Measurements from ENCODE around the gene STYXL1. TPM values are rescaled to one million over a fixed set of nuclear protein-coding genes. Genes with fewer than 3 reads are reported as not detected.

Gene STYXL1
- total RNA-seq, 1 donor: 29.1 TPM

DNA sequence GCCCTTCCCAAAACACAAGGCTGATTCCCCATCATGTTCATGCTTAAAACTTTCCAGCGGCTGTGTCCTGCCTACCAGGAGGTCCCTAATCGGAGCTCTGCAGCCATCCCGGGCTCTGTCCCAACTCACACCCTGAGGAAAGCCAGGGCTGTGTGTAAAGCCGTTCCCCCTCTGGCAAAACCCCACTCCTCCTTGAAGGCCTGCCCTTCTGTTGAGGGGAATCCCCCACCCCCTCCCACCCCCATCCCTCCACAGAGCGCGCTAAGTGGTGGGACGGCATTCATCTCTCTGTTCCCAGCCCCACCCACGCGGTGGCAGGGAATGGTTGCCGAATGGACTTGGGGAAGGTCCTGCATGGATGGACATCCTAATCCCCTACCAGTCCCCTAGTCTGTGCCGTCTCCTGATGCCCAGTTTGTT, 52.7 kb downstream of the STYXL1 start:
- no peak for DNase-seq (ENCODE audit: low read depth in 2 of 3, low spot score in 2 of 3)

DNA sequence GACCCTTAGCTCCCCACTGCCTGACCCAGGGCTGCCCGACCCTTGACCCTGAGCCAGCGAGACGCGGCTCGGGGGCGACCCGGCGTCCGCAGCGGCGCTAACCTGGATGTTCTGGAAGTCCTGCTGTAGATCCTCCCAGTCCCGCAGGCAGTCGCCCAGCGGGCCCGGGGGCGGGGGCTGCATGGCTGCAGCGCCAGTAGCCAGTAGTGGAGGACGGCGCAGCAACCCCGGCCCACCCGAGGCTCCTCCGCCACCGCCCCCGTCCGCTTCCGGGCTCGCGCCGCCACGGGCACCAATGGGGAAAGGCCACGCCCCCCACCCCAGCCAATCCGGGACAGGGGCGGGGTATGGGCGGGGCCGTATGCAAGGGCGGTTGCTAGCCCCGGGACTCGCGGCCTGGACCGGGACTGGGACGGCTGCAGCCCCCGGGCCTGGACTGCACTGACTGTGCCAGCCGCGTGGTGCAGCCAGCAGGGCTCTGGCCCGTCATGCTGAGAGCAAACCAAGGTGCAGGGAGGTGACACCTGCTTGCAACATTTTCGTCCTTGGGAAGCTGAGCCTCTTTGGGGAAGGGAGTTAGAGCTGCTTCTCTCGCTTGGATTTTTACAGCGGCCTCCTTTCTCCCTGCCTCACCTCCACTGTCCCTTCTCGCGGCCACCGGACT, 53.3 kb downstream of the STYXL1 start, which contains the start of gene TMEM120A:
Gene TMEM120A, minus strand, starts transcription at position 208 of the 664 bp plus-strand sequence. Its CDS starts 25 bp downstream, at position 183.
- peak; percentile 83 to 93 (median 89) for DNase-seq (ENCODE audit: low read depth in 2 of 3, low spot score in 2 of 3)

DNA sequence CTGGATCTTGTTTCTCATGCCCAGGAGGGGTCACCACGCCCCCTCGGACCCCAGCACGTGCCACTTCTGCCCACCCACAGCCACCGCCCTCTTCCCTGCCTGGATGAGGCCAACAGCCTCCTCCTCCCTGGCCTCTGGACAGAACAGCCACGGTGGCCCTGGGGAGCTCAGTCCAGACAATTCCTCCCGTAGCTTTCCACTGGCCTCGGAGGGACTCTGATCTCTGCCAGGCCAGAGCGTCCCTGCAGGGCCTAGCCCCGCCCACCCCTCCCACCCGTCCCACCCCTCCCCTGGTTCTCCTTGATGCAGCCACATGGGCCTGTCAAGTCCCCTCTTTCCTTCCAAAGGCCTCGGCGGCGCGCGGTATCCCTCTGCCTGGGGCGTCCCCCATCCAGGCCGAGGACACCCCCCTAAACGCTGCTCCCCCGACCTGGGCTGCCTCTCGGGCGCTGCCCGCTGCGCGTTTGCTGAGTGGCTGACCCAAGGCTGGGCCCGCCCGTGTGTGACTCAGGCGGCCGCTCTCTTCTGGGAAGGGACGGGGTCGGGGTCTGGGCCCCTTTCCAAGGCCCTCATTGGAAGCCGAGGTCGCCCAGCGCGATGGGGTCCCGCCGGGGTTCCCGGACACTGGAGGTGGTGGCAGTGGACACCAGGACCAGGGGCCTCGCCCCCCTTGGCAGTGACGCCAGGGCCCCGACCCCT, 54.0 kb downstream of the STYXL1 start:
- DNase-seq (ENCODE audit: low read depth in 2 of 3, low spot score in 2 of 3): peak in 2 of 3 donors; percentile 18 to 38

DNA sequence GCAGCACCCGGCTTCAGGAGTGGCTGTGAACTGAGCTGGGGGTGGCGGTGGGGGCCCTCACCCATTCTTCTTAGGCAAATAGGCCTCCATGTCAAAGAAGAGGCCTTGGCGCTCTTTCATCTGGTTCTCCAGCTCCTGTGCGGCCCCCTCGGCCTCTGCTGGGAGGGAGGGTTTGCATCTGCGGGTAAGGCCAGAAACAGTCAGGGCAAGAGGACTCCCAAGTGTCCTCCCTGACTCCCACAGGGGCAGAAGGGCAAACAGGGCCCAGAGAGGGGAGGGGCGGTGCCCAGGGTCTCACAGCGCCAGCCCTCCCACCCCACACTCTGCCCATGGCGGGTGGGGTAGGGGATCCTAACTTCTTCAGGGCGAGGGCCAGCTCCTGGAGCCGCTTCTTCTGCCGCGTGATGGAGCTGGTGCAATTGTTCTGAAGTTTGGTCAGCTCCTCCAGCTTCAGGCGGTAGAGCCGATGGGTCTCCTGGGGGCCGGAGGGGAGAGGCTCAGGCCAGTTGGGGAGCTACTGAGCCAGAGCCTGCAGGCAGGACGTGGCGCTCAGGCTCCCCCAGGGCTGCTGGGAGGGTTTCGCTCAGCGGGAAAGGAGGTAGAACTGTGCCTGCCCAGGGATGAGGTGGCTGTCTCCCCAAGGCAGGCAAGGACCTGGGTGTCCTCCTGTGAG, 55.6 kb downstream of the STYXL1 start:
- DNase-seq (ENCODE audit: low read depth in 2 of 3, low spot score in 2 of 3): no peak

DNA sequence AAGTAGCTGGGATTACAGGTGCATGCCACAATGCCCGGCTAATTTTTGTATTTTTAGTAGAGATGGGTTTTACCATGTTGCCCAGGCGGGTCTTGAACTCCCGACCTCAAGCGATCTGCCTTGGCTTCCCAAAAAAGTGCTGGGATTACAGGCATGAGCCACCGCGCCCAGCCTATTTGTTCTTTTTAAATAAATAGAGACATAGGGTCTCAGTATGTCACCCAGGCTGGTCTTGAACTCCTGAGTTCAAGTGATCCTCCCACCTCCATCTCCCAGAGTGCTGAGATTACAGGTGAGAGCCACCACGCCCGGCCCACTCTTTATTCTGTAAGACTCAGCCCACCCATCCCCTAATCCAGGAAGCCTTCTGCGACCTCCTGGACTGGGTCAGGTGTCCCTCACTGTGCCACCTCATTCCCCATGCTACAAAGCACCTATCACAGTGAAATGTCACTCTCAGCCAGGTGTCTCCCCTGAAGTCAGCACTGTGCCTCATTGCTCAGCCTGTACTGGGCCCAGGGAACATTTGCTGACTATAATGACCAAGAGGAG, 56.2 kb downstream of the STYXL1 start:
- DNase-seq (ENCODE audit: low read depth in 2 of 3, low spot score in 2 of 3): no peak

DNA sequence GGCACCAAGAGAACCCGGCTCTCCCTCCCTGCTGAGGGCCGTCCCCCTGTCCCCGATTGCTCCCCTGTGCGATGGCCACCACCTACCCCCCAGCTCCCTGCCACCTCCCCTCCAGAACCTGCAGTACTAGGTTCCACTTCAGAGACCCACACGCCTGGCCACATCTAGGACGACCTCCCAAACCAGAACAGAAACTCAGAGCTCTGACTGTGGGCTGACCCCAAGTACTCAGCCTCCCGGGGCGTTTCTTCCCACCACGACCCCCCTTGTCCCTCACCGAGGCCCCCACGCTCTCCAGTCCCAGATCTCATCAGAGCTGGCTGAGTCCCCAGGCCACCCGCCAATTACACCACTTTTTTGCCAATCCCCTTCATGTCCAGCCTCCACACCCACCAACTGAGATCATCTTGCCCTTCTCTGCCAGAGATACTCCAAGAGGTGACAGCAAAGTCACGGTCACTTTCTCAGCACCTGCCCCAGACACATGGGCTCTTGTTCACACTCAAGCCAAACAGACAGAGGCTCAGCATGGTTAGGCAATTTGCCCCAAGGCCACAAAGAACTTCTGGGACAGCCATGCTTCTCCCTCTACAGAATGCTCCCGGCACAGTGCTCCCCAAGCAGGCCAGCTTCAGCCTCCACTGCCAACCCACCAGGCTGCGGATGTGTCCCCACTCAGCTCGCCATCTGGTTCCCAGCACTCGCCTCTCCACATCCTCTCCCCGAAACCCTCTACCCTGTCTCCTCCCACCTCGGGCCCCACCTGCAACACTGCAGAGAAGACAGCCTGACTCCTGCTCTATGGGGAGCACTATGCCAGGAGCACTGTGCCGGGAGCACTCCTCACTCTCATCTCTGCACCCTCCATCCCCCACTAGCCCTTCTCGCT, 58.1 kb downstream of the STYXL1 start:
- DNase-seq (ENCODE audit: low read depth in 2 of 3, low spot score in 2 of 3): no peak

DNA sequence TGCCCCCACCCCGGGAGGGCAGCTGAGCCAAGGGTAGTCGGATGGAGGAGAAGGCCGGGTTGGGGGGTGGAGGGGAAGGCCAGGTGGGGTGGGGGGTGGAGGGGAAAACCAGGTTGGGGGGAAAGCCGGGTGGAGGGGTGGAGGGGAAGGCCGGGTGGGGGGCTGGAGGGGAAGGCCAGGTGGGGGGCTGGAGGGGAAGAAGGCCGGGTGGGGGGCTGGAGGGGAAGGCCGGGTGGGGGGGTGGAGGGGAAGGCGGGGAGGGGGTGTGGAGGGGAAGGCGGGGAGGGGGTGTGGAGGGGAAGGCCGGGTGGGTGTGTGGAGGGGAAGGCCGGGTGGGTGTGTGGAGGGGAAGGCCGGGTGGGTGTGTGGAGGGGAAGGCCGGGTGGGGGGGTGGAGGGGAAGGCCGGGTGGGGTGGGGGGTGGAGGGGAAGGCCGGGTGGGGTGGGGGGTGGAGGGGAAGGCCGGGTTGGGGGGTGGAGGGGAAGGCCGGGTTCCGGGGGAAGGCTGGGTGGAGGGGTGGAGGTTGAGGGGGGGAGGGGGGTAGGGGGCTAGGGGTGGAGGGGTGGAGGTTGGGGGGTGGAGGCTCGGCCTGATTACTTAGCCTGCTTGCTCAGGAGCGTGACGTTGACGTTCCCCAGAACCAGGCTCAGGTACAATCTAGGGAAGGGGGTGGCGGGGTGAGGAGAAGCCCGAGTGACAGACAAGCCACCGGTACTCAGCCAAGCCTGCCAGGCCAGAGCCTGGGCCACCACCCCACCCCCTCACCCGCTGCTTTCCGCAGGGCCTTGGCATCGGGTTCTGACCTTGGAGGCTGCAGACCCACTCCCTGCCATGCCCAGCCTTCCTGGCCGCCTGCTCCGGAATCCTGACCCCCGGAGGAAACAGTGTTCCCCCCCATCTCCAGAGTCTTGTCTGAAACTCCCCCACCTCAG, 59.0 kb downstream of the STYXL1 start:
- no peak for DNase-seq (ENCODE audit: low read depth in 2 of 3, low spot score in 2 of 3)

DNA sequence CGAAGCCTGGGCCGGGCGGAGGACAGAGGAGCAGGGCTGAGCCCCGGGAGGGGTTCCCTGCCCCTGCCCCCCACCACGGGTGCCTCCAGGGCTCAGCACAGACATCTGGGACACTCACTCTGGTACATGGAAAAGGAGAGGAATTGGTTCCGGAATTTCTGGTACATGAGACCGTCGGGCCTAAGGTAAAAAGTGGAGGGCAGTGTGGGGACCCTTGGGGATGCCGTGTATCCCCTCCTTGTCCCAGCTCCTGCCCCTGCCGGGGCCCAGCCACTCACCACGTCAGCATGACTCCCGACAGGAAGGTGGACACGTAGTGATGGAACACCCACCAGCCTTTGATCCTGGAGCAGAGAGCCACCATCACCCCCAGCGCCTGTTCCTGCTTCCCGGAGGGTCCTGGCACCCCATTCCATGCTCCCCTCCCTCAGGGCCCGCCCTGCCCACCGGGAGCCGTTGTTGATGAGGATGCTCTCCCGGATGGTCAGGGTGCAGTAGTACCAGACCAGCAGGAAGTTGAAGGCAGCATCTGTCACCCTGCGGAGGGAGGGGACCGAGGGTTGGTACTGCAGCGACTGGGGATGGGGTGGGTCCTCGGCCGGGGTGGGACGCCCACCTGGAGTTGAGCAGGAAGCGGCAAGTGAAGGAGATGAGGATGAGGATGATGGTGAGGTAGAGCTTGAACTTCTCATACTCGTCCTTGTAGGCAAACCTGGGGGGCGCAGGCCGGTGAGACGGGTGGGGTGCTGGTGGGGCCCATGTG, 59.8 kb downstream of the STYXL1 start:
- no peak for DNase-seq (ENCODE audit: low read depth in 2 of 3, low spot score in 2 of 3)

DNA sequence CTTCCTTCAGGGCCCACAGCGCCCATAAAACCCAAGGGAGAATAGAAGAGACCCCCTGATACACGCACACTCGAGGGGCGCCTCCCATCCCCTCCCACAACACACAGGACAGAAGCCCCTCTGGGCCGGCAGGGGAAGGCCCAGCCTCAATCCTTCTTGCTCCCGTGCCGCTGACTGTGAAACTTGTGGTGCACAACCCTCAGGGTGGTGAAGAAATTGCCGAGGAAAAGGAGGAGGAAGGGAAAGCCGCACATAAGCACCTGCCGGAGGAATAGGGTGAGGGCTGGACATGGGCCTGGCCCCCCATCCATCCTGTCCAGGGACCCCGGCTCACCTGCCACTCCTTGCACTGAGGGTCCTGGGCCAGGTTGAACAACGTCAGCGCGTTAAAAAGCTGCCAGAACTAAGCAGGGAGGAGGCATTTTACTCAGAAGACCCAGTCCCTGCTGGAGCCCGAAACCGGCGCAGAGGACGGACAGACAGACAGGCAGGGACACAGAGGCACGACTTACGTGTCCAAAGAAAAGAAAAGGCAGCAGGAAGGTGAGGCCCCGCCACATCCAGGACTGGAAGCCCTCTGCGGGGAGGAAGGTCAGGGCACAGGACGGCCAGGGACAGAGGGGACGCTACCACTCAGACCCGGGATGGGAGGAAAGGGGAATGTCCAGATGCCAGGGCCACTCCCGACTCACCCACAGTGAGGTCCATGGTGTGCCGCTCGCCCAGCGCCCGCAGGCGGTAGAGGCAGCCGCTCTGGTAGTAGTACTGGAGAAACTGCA, 60.6 kb downstream of the STYXL1 start:
- DNase-seq (ENCODE audit: low read depth in 2 of 3, low spot score in 2 of 3): no peak

DNA sequence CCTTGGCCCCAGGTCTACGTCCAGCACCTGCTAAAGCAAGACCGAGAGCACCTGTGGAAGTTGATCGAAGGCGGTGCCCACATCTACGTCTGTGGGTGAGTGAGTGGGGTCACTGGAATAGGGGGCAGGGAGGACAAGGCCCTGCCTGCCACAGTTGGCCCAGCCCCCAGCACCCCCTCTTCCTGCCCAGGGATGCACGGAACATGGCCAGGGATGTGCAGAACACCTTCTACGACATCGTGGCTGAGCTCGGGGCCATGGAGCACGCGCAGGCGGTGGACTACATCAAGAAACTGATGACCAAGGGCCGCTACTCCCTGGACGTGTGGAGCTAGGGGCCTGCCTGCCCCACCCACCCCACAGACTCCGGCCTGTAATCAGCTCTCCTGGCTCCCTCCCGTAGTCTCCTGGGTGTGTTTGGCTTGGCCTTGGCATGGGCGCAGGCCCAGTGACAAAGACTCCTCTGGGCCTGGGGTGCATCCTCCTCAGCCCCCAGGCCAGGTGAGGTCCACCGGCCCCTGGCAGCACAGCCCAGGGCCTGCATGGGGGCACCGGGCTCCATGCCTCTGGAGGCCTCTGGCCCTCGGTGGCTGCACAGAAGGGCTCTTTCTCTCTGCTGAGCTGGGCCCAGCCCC, 61.5 kb downstream of the STYXL1 start:
- no peak for DNase-seq (ENCODE audit: low read depth in 2 of 3, low spot score in 2 of 3)

DNA sequence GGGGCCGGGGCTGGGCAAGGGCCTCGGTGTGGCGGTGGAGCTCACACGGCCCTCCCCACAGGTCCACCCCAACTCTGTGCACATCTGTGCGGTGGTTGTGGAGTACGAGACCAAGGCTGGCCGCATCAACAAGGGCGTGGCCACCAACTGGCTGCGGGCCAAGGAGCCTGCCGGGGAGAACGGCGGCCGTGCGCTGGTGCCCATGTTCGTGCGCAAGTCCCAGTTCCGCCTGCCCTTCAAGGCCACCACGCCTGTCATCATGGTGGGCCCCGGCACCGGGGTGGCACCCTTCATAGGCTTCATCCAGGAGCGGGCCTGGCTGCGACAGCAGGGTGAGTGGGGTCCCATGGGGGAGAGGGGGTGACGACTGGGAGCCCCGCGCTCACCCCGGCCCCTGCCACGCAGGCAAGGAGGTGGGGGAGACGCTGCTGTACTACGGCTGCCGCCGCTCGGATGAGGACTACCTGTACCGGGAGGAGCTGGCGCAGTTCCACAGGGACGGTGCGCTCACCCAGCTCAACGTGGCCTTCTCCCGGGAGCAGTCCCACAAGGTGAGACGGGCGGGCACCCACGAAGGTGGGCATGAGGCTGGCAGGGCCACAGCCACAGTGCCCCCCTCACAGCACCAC, 62.2 kb downstream of the STYXL1 start:
- DNase-seq (ENCODE audit: low read depth in 2 of 3, low spot score in 2 of 3): no peak

DNA sequence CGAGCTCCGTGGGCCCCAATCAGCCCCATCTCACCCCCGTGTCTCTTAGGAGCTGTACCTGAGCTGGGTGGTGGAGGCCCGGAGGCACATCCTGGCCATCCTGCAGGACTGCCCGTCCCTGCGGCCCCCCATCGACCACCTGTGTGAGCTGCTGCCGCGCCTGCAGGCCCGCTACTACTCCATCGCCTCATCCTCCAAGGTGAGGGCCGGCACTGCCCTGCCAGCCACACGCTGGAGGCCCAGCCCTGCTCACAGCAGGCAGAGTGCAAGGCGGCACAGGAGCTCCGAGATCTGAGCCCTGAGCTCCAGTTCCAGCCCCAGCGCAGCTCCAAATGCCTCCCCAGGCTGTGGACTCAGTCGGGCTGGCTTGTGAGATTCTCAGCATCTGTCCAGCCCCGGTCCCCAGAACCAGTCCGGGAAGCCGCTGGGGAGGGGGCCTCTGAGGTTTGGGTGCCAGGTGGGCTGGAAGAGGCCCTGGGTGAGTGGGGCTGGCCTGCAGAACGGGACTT, 62.7 kb downstream of the STYXL1 start:
- no peak for DNase-seq (ENCODE audit: low read depth in 2 of 3, low spot score in 2 of 3)

DNA sequence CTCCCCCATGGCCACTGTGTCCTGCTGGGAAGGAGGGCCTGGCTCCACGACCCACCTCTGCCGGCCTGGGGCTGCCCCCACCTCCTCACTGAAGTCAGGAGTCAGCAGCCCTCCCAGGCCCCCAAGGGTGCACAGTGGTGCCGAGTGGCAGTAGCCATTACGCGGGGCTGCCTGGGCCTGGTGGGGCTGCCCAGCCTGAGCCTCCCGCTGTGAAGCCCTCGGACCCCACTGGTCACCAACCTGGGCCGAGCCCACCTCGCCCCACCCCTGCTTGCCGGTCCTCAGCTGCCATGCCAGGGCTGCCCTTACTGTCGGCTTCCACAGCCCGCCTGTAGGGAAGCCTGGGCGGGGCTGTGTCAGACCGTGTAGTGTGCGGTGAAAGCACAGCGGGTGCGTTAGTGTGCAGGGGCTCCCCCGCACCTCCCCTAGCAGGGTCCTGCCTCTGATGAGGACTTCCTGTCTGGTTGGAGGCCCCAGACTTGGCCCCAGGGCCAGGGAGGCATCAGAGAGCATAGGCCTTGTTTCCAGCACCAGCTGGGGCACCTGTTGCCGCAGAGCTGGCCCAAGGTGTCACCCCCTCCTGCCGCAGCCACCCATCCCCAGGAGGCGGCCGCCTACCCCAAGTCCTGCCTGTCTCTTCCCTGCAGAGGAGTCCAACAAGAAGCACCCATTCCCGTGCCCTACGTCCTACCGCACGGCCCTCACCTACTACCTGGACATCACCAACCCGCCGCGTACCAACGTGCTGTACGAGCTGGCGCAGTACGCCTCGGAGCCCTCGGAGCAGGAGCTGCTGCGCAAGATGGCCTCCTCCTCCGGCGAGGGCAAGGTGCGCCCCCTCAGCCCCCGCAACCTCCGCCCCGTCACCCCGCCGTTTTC, 63.4 kb downstream of the STYXL1 start:
- no peak for DNase-seq (ENCODE audit: low read depth in 2 of 3, low spot score in 2 of 3)

DNA sequence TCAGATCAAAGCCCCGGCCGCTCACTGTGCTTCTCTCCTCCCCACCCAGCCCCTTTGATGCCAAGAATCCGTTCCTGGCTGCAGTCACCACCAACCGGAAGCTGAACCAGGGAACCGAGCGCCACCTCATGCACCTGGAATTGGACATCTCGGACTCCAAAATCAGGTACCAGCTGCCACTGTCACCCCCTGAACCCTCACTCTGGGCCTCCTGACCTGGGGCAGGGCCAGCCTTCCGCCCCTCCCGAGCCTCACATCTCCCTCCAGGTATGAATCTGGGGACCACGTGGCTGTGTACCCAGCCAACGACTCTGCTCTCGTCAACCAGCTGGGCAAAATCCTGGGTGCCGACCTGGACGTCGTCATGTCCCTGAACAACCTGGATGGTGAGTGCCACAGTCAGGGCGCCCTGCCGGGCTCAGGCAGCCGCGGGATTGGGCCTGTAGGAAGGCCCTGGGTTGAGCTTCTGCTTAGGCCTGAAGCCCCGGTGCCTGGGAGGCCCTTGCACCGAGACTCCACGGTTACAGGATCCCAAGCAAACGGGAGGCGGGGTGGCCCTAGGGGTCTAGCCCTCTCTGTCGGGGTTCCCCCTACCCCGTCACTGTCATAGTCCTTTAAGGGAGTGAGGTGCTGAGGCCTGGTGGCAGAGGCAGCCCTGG, 64.2 kb downstream of the STYXL1 start:
- DNase-seq (ENCODE audit: low read depth in 2 of 3, low spot score in 2 of 3): no peak
